A549 treated with RU486 at 1 μM for 4 hours (cell line): Measurements from ENCODE around the gene FPR3. TPM values are rescaled to one million over a fixed set of nuclear protein-coding genes. Genes with fewer than 3 reads are reported as not detected.

Experiments
- total RNA-seq: library from RNA; stranded (reverse); fragments of 200-300 nt; extraction: Qiagen RNA extraction; gene quantifications from 5 replicates; pipeline ENCODE4 v1.2.3, GENCODE V29; 2022; ENCODE audit warnings: low read depth

FPR3 gene, protein sequence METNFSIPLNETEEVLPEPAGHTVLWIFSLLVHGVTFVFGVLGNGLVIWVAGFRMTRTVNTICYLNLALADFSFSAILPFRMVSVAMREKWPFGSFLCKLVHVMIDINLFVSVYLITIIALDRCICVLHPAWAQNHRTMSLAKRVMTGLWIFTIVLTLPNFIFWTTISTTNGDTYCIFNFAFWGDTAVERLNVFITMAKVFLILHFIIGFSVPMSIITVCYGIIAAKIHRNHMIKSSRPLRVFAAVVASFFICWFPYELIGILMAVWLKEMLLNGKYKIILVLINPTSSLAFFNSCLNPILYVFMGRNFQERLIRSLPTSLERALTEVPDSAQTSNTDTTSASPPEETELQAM
- total RNA-seq, result not detected in 5 replicates

DNA sequence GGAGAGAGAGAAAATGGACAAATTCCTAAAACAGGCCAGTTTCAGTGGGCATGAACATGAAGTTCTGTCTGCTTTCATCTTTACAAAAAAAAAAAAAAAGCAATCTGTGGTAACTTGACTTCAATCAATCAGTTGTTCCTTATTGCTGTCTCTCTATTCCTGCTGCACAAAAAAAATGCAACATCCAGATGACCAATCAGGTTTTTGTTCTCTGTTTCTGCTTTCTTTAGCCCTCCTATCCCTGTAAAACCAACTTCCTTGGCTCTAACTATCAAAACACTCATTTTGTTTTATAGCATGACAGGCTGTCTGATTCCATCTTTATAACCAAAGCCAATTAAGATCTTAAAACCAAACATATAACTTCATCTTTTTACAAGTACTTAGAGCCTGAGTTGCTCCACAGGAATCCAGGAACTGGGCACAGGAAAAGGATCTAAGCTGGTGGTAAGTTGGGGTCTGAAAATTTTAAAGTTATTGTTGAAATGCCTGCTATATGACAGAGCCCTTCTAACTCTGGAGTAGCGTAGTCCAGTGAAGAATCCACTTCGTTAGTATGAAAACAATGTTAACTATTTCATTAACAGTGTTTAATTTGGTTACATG lies at the start of gene FPR3:
FPR3 (plus strand) TSS at position 273 of the 606 bp plus-strand sequence. CDS start 28,592 bp downstream, outside the sequence.

DNA sequence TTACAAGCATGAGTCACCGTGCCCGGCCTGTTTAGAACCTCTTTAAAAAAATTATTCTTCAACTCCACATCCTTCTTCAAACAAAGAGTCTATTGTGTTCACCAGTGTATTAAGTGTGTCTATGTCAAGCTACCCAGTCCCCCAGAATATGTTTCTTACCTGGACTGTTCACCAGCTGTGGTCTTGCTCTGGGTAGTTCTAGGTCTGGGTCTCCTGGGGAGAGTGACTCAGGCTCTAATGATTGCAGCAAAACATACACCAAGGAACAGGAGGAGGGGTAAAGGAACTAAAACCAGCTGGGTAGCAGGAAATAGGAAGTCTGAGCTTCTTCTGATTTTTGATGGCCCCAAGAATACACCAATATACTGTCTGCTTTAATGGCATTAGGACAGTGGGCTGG lies 43.3 kb upstream of the FPR3 start, which contains the start of gene FPR1:
FPR1 (minus strand) TSS at position 224 of the 400 bp plus-strand sequence. CDS start 4,884 bp downstream, outside the sequence.

DNA sequence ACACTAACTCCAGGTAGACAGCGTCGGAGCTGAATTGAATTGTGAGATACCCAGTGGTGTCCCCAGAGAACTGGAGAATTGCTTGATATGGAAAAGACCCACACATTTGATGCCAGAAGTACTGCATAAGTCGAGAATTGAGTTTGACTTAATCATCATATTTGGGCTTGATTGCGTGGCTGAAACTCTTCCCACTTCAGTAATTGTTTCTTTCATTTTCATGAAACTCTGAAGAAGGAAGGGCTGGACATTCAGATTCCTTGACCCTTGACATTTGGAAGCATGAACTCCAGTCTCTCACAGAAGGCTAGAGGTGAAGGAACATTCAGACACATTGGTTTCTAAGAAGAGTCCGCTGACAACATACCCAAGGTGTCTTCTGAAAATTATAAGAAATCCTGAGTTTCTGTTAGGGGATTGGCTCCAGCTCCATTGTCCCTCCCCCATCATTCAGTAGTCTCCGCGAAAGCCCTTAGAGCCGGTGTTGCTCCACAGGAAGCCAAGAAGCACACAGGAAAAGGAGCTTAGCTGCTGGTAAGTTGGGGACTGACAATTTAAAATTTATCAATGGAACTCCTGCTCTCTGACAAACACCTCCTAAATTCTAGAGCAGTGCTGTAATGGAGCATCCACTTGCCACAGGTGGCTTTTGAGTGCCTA lies 34.1 kb upstream of the FPR3 start, which contains the start of gene FPR2:
FPR2 (plus strand) TSS at position 484 of the 660 bp plus-strand sequence. CDS start 7,479 bp downstream, outside the sequence.

Other genes starting within 250 kb of the FPR3 start
- 3.1 to 5.1 TPM (median 3.6 TPM) in 5 replicates for gene ZNF175, start 223.9 kb upstream of the FPR3 start, total RNA-seq
- gene SIGLEC5, start 164.8 kb upstream of the FPR3 start, total RNA-seq, result 0.08 TPM in 1 of 5 replicates, not detected in the others
- gene SIGLEC14, start 148.3 kb upstream of the FPR3 start, total RNA-seq, result 0.06 to 0.09 TPM in 2 of 5 replicates, not detected in the others
- 9.1 to 17.1 TPM (median 15.7 TPM) in 5 replicates for gene SPACA6, start 101.8 kb upstream of the FPR3 start, total RNA-seq
- gene HAS1, start 71.2 kb upstream of the FPR3 start, total RNA-seq, result not detected in 5 replicates
- gene FPR1, start 43.3 kb upstream of the FPR3 start, total RNA-seq, result 0.07 to 0.14 TPM (median 0.10 TPM) in 4 of 5 replicates, not detected in the other
- not detected in 5 replicates for gene FPR2, start 34.0 kb upstream of the FPR3 start, total RNA-seq
- gene ZNF577, start 92.8 kb downstream of the FPR3 start, total RNA-seq, result 0.05 to 0.10 TPM in 2 of 5 replicates, not detected in the others
- 0.11 to 0.26 TPM (median 0.17 TPM) in 5 replicates for gene ZNF649, start 109.9 kb downstream of the FPR3 start, total RNA-seq
- 0.67 to 1.2 TPM (median 0.91 TPM) in 5 replicates for gene ZNF613, start 132.3 kb downstream of the FPR3 start, total RNA-seq
- 3.9 to 6.2 TPM (median 5.1 TPM) in 5 replicates for gene ZNF350, start 191.7 kb downstream of the FPR3 start, total RNA-seq
- 2.1 to 5.3 TPM (median 3.3 TPM) in 5 replicates for gene ZNF615, start 213.1 kb downstream of the FPR3 start, total RNA-seq
- 1.9 to 3.5 TPM (median 3.1 TPM) in 5 replicates for gene ZNF614, start 233.2 kb downstream of the FPR3 start, total RNA-seq